ENCODE results near the gene PPP6R2.
"Not testable (repeated sequence)": the region's sequence is repeated elsewhere in the genome, so short reads cannot be mapped to it uniquely, and the experiment has no call there.

- not testable (repeated sequence) for TF ChIP-seq CTCF (conservative IDR thresholded peaks at IDR 0.05; ENCODE audit: low read length); EZH2phosphoT487 (IDR thresholded peaks at IDR 0.05; ENCODE audit: borderline replicate concordance)
Measured at GRCh38 chr22:50381021-50381555, 38.0 kb downstream of the PPP6R2 start.

Data from Loucy (cell line).